Breast epithelium (tissue), 3 donors: Measurements from ENCODE around the gene CYB5D1.

Source experiments
- CTCF ChIP-seq, 3 donors: fragments of 450-650 bp; IDR thresholded peaks; one replicate each; pipeline ENCODE4 v1.5.1; 2016 to 2017; ENCODE audit warnings: antibody characterized with exemption in 3 of 3, mild to moderate bottlenecking in 3 of 3, moderate library complexity in 3 of 3
- POLR2A ChIP-seq: fragments of 450-650 bp; IDR thresholded peaks from one replicate; pipeline ENCODE4 v1.6.1; 2016; ENCODE audit warnings: antibody characterized with exemption, mild to moderate bottlenecking, moderate library complexity

GRCh38 chr17:7893187-7893880 lies 35.5 kb downstream of the CYB5D1 start:
- TF ChIP-seq CTCF (IDR thresholded peaks at IDR 0.05) (no peak), POLR2A (no peak)
